Epidermal melanocyte (primary cell): ENCODE results near the gene MAP3K19.
"Not testable (repeated sequence)": the region's sequence is repeated elsewhere in the genome, so short reads cannot be mapped to it uniquely, and the experiment has no call there.

Experiments
- DNase-seq: peaks from one replicate; pipeline ENCODE4 v3.0.0; 2011; ENCODE audit warnings: low spot score; ENCODE audit not compliant: insufficient read length

The MAP3K19 gene

DNA sequence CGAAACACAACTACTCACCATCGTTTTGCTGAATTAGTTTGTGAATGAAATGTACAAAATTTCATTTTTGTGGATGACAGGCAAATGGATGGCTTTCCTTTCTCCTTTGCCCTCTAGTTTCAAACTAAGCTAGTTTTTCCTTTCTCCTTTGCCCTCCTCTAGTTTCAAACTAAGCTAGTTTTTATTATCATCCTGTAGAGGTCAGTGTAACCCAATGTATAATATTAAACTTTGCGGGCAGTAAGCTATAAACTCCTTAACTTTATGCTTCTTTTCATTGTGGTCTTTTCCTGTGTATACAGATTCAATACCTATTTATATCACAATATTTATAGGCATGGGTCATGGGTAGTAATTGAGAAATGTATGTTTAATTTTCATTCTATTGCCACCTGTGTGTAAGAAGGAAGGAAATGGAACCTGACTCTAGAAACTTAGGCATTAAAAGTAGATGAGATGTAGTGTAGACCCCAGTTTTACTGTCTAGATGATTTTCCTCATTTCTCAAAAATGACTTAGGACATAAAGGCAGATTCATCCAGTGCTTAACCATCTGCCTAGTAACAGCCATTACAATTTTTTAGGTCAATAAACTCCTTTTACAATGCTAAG lies 58.1 kb downstream of the MAP3K19 start:
- DNase-seq, result no peak

DNA sequence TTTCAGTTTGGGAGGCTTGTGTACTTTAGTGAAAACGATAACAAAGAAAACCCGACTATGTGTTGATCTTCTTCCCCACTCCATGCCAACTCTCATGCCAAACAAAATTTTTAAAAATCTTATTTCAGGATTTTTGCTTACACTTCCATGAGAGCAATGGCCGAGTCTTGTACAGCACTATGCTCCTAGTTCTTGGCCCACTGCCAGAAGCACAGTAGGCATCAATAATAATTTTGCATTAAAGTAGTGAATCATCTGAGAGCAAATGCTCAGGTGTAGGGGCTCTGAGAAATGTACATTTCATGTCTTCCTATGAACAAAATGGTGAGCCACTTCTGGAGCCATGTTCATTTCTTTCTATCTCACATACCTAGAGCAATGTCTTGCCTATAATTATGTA lies 62.2 kb downstream of the MAP3K19 start:
- no peak for DNase-seq

DNA sequence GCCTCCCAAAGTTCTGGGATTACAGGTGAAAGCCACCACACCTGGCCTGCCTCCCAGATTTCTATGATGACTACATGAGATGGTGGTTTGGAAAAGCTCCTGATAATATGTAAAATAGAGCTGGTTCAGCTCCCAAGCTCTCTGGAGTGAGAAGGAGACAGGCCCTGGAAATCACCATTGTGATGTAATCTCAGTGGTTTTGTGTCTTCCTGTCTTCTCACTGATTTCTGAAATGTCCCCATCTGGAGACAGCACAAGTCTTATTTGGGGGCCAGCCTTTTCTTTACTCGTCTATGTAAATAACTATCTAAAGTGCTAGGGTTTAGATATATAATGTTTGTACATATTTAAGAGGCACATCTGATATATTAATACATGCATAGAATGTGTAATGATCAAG lies 64.6 kb downstream of the MAP3K19 start:
- no peak for DNase-seq

DNA sequence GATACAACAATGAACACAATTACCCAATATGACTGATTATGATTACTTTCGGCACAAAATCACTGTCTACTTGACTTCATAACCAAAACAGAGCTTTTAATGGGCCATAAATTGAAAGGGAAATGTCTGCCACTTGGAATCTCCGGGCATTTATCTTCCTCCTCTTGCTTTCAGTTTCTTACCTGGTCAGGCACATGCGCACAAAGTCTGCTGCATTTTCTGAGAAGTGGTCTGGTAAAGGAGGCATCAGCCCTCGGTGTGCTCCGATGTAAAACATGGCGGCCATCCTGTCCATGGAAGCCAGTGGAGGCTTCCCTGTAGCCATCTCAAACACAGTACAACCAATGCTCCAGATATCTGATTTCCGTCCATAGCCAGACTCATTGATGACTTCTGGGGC lies 66.6 kb downstream of the MAP3K19 start:
- no peak for DNase-seq

DNA sequence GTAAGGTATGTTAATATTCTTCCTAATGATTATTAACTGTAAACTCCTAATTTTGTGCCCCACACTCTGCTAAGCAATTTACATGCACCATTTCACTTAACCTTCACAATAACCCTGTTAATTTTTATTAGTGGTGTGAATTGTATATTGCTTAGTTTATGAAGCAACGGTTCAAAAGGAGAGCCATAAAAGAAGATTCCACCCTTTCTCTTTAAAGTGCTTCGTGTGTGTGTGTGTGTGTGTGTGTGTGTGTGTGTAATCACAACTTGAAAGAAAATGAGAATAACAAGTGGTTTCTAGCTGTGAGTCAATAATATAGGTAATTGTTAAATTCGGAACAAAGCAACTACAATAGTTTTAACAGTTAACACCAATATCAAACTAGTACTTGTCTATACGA lies 68.0 kb downstream of the MAP3K19 start:
- DNase-seq, result no peak

DNA sequence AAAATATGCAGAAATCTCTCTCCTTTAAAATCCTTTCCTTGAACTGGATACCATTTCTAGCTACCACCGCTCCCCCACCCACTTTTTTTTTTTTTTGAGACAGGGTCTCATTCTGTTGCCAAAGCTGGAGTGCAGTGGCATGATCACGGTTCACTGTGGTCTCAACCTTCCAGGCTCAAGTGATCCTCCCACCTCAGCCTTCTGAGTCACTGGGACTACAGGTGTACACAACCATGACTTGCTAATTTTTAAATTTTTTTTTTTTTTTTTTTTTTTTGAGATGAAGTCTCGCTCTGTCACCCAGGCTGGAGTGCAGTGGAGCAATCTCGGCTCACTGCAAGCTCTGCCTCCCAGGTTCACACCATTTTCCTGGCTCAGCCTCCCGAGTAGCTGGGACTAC lies 70.1 kb downstream of the MAP3K19 start:
- not testable (repeated sequence) for DNase-seq

DNA sequence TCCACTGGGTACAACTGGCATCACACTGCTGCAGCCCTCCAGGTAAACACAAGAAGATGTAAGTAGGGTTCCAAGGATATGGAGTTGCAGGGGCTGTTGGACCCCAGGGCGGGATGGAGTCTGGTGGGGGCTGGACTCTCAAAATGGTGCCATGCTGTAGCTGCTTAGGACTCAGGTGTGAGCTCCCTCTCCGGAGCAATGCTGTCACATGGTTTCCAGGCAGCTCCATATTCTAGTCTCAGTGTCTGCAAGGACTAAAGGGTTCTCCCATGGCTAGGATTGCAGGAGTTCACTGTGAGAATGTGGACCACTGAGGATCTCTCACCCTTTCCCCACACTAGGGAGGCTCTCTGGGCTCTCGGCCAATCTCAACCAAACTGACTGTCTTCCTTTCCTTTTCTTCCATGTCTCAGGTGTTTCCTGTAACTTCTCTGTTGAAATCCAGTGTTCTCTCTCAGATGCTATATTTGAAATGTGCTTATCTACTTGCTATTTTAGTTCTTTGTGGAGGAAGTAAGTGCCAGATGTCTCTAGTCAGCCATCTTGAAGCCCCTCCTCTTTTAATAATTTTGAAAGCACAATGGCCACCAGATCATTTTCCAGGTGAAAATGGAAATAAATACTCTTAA lies 71.1 kb downstream of the MAP3K19 start:
- DNase-seq, result no peak

DNA sequence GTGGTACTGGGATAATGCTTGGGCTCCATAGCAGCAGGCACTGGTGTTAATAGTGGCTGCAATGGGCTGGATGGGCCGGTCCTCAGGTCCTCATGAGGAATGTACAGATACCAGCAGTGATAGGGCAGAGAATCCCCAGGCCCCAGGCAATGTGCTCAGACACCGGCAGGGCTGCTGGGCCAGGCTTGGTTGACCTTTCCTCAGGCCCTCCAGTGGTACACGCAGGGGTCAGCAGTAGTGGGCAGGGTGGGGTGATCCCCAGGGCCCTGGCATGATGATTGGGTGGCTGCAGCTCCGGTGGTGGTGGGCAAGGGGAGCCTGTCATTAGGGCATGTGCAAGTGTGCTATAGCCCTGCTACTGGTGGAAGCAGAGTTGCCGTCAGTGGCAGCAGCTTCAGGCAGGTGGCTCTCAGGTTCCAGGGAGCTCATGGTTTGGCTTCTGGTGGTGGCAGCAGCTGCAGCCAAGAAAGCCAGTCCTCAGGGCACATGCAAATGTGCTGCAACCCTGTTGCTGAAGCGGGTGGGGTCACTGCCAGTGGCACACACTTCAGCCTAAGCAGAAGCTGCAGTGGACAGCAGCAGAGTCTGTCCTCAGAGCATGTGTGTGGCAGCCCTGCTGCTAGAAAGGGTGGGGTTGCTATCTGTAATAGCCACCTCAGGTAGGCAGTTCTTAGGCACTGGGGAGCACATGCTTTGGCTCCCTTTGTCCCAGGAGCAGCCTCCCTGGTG lies 71.8 kb downstream of the MAP3K19 start:
- no peak for DNase-seq

DNA sequence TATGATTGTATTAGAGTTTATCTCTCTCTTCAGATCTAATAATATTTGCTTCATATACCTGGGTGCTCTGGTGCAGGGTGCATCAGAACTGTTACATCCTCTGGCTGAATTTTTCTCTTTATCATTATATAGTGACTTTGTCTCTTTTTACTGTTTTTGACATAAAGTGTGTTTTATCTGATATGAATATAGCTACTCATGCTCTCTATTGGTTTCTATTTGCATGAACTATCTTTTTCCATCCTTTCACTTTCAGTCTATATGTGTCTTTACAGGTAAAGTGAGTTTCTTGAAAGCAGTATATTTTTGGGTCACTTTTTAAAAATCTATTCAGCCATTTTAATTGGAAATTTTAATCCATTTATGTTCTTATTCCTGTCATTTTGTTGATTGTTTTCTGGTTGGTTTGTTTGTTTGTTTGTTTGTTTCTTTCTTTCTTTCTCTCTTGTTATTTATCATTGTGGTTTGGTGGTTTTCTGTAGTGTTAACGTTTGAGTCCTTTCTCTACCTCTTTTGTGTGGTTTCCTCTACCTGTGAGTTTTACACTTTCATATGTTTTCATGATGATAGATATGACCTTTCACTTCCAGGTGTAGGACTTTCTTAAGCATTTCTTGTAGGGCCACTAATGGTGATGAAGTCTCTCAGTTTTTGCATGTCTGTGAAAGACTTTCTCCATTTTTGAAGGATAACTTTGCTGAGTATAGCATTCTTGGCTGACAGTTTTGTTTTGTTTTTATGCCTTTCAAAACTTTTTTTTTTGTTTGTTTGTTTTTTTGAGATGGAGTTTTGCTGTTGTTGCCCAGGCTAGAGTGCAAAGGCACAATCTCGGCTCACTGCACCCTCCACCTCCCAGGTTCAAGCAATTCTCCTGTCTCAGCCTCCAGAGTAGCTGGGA lies 73.8 kb downstream of the MAP3K19 start:
- no peak for DNase-seq

DNA sequence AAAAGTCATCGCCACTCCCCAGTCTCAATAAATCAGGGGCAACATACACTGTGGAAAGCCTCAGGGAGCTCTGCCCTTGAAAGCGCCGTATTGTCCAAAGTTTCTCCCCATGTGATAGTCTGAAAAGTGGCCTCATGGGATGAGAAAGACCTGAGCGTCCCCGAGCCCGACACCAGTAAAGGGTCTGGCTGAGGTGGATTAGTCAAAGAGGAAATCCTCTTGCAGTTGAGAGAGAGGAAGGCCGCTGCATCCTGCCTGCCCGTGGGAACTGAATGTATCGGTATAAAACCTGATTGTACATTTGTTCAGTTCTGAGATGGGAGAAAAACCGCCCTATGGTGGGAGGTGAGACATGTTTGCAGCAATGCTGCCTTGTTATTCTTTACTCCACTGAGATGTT lies 80.1 kb downstream of the MAP3K19 start:
- not testable (repeated sequence) for DNase-seq

DNA sequence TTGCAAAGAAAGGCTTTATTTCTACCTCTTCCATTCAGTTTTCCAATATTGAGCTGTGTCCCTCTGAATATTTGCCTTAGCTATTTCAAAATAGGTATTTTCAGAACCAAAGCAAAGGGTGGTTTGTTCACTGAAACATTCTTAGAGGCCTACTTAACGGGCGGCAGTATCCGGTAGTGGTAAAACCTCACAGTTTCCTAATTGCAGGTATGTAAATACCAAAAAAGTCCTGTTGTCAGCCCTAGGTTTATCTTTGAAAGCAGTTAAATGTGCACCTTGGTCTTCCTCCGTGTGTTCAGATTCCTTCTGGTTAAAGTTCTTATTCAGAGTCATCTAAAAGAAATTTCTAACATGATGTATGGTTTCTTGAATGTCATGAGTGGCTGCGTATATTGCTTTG lies 89.8 kb downstream of the MAP3K19 start:
- DNase-seq, result no peak

DNA sequence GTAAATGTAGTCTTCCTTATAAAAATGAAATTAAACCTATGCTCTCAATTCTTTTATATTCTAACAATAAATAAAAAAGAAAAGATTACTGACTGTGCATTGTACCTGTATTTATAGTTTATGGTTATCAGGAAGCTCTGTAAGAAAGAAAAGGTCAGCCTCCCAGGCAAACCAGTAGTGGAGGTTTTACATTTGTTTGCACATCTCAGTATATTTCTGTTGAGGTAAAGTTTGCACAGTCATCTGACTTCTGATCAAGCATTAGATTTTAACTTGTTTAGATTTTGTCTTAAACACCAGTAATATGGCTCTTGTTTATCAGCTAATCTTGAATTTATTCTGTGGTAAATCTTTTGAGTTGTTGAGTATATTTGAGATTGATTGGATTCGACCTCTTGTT lies 91.5 kb downstream of the MAP3K19 start:
- DNase-seq, result no peak

DNA sequence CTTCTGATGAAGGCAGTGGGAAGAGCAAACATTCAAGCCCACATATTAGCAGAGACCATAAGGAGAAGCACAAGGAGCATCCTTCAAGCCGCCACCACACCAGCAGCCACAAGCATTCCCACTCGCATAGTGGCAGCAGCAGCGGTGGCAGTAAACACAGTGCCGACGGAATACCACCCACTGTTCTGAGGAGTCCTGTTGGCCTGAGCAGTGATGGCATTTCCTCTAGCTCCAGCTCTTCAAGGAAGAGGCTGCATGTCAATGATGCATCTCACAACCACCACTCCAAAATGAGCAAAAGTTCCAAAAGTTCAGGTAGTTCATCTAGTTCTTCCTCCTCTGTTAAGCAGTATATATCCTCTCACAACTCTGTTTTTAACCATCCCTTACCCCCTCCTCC lies 93.2 kb downstream of the MAP3K19 start:
- no peak for DNase-seq

DNA sequence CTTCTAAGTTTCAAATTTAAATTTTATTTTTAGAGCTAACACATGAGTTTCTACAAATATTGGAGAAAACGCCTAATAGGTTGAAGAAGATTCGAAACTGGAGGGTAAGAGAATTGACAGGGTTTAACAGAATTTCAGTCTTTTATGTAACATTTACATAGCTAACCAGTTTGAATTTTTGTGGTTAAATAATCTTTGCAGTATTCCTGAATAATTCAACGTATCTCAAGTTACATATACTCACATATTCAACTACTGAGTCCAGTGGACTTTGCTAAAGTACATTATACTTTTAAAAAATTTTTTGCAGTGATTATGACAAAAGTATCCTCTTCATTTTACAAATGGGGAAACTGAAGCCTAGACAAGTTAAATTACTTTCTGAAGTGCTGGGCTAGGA lies 94.6 kb downstream of the MAP3K19 start:
- no peak for DNase-seq

DNA sequence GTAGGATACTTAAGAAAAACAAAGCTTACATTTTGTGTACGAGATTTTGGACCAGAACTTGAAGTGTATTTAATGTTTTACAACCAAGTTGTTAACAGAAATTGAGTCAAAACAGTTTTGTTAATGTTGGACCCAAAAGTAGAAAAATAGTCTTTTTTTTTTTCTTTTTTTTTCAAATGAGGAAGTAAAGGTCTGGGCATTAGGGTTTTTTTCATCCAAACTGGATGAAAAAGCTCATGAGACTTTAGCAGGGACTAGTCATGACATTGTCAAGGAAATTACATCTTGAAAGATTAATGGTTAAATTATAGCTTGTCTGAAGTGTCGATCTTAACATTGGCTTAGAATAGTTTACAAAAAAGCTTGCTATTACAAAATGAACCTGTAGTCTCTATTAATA lies 96.4 kb downstream of the MAP3K19 start:
- no peak for DNase-seq

DNA sequence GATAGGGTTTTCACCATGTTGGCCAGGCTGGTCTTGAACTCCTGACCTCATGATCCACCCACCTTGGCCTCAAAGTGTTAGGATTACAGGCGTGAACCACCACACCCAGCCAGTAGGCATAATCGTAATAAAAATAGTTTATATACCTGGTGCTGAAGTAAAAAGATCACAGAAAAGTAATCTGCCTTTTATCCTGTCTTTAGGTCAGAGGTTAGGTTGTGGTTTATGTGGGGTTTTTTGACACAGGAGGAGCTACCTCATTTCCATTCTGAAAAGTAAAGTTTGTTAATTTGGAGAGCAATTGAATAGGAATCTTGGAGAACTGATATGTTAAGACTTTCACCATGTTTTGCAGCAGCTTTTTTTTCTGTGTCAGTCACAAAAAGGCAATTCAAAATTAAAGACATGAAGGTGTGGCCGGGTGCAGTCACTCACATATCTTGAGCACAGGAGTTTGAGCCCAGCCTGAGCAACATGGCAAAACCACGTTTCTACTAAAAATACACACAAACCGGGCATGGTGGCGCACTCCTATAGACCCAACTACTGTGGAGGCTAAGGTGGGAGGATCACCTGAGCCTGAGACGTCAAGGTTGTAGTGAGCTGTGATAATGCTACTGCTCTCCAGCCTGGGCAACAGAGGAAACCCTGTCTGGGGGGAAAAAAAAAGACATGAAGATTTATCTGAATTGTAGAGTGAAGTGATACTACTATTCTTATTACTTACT lies 97.1 kb downstream of the MAP3K19 start:
- no peak for DNase-seq

DNA sequence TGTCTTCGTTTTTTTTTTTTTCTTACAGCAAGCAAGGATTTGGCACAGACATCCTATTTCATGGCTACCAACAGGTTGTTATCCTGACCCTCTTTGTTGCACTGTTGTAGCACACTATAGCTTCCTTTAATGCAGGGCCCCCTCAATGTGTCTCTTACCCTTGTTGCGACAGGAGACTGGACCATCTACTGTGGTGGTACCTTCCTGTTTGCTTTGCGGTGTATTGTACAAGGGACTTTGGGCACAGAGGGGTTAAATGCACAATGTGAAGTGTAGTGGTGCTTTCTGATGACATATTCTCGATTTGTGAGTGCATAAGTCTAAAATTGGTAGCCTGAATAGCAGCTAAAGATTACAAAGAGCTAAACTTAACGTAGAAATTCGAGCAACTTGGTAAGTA lies 101.2 kb downstream of the MAP3K19 start:
- DNase-seq, result no peak

DNA sequence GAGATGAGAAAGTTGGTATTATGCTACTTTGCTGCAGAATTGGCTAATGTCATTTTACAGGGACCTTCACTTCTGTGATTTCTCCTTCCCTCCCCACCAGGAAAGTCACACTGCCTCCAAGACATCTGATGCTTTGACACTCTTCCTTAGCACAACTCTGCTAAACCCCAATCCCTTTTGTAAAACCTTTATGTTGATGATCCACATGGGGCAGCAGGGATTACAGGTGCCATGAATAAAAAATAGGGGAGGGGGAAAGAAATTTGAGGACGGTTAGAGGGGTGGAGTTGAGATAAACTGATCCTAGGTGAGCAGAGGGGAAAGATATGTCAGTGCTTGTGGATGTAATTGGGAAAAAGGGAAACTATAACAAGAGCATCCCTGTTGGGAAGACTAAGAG lies 102.3 kb downstream of the MAP3K19 start:
- no peak for DNase-seq

DNA sequence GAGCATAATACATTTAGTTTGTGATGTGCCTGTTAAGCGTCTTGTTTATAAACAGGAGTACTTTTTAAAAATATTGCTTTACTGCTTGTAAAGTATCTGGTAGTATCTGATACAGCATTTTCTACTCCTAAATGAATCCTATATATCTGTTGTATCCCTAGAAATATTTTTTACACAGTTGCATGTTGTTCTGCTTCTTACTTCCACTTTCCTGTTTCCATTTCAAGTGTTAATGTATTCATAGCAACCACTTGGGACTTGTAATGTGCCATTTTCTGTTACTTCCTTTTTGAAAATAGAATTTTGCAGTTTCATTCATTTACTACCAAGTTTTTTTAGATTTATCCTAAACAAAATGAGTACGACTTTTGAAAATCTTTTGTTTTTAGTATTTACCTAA lies 103.7 kb downstream of the MAP3K19 start:
- no peak for DNase-seq

DNA sequence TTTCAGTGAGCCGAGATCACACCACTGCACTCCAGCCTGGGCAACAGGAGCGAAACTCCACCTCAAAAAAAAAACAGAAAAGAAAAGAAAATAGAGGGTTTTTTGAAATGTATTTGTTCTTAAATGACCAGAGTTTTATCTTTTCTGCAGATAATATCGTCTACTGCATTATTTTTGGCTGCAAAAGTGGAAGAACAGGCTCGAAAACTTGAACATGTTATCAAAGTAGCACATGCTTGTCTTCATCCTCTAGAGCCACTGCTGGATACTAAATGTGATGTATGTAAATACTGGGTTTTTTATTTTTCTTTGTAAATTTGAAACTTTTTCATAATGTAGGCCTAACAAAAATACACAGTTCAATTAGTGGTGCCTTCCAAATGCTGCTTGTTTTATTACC lies 110.6 kb downstream of the MAP3K19 start:
- DNase-seq, result no peak

DNA sequence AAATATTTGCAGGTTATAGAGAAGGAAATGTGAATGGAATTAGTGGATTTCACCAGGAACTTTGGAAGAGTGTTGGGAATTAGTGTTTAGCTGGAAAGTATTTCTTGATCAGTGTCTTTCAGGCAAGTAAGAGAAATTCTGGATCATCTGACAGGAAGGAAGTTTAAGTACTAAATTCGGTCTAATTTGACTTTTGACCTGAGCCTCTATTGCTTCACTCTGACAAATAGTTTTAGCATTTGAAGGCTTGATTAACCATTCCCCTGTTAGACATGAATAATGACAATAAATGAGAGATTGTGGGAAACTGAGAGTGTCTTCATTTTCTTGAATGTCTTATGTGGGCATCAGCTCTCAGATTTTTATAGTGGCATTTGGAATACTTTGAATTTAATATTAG lies 112.6 kb downstream of the MAP3K19 start:
- no peak for DNase-seq
